ENCODE measurements around the gene POLR2J3. TPM values are rescaled to one million over a fixed set of nuclear protein-coding genes. Genes with fewer than 3 reads are reported as not detected.
"Not testable (repeated sequence)": the region's sequence is repeated elsewhere in the genome, so short reads cannot be mapped to it uniquely, and the experiment has no call there.

POLR2J3 gene
- total and polyA plus RNA-seq, 3 donors from 2014 or later, result 31.3 to 66.4 (median 45.5) TPM

DNA sequence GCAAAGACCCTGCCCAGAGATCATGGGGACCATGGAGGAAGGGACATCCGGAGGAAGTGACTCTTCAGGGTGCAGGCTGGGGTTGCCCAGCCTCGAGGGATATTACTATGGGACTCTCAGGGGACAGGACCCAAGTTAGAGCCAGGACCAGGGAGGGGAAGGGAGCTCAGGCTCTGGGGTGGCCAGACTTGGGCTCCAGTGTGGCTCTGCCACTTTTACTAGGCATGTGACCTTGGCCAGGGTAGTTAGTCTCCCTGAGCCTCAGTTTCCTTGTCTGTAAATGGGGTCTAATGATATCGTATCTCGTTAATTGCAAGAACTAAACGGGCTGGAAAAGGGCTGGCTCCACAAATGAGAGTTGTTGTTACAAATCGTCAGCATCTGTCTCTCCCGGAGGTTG lies 38.1 kb upstream of the POLR2J3 start:
- H3K27me3 ChIP-seq; H3K36me3 ChIP-seq (ENCODE audit: low read depth, missing control alignments); H3K4me3 ChIP-seq; intact Hi-C loops (cut with DNase I; ENCODE audit: low total_unique reads); H3K27ac ChIP-seq; H3K9me3 ChIP-seq; H3K4me1 ChIP-seq: not testable (repeated sequence)
- WGBS, 2 donors, result 39% methylated on average over 2 of the region's 7 CpGs; no CpG with 5 or more reads in 1 of the 2 donors
- peak; percentile 13 for DNase-seq

DNA sequence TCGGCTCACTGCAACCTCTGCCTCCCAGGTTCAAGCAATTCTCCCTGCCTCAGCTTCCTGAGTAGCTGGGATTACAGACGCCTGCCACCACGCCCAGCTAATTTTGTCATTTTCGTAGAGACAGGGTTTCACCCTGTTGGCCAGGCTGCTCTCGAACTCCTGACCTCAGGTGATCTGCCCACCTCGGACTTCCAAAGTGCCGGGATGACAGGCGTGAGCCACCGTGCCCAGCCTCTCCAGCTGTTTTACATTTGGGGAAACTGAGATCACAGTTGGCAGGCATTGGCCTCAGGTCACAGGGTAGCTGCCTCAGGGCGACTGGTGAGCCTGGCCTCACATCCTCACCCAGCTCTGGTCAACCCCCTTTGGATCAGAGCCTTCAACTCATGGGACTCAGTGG lies 37.4 kb upstream of the POLR2J3 start:
- H3K4me3 ChIP-seq; H3K27ac ChIP-seq; intact Hi-C loops (cut with DNase I; ENCODE audit: low total_unique reads); DNase-seq; H3K4me1 ChIP-seq; H3K36me3 ChIP-seq (ENCODE audit: low read depth, missing control alignments); H3K27me3 ChIP-seq; H3K9me3 ChIP-seq: not testable (repeated sequence)
- WGBS, 2 donors, result no CpG with 5 or more reads among the region's 10 CpGs

DNA sequence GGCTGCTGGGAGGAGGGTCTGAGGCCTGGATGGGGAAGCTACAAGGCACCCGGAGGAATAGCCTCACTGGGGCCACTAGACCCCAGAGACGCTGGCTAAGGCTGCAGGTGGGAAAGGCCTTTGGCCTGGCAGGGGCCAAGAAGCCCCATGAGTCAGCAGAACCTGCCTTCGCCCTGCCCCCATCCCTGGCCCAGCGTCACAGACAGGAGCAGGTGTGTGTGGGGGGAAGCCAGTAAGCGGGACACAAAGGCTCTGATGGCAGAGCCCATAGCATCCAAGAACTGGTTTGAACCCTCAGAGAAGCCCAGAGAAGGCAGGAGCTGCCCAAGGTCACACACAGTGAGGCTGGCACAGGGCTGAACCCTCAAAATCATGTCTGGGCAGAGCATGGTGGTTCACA lies 34.5 kb upstream of the POLR2J3 start:
- H3K27ac ChIP-seq; H3K36me3 ChIP-seq (ENCODE audit: low read depth, missing control alignments); H3K27me3 ChIP-seq; H3K9me3 ChIP-seq; intact Hi-C loops (cut with DNase I; ENCODE audit: low total_unique reads); H3K4me1 ChIP-seq; H3K4me3 ChIP-seq; DNase-seq: not testable (repeated sequence)
- no CpG with 5 or more reads among the region's 5 CpGs for WGBS, 2 donors

DNA sequence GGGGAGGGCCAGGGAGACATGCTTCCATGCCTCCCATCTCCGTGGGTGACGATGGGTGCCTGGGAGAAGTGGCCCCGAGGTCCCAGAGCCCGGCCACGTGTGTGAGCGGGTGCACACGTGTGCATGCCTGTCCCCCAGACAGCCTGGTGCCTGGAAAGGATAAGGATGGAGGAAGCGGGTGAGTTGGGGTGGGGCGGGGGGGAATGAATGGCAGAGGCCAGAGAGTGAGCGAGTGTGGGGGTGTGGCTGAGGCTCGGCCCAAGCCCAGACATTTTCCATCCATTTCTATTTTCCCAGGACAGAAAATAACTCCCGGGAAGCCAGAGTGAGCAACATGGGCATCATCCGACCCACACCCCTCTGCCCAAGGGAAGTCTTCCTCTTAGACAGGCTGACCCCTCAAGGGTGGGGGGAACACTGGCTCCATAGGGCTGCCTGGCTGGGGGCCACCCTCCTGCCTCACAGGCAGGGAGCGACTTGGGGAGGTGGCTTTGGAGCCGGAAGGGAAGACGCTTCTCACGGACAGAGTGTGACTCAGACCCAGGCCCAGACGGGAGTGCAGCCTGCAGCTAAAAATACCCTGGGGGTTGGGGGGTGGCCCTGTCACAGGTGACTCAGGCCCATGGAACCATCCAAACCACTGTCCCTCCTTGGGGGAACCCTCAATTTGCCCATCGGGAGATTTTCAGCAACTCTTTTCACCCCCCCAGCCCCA lies 32.2 kb upstream of the POLR2J3 start:
- H3K36me3 ChIP-seq (ENCODE audit: low read depth, missing control alignments); H3K27me3 ChIP-seq; H3K4me1 ChIP-seq; H3K4me3 ChIP-seq; H3K27ac ChIP-seq; intact Hi-C loops (cut with DNase I; ENCODE audit: low total_unique reads); DNase-seq; H3K9me3 ChIP-seq: not testable (repeated sequence)
- WGBS, 2 donors, result 80% methylated on average over 1 of the region's 19 CpGs; no CpG with 5 or more reads in 1 of the 2 donors

DNA sequence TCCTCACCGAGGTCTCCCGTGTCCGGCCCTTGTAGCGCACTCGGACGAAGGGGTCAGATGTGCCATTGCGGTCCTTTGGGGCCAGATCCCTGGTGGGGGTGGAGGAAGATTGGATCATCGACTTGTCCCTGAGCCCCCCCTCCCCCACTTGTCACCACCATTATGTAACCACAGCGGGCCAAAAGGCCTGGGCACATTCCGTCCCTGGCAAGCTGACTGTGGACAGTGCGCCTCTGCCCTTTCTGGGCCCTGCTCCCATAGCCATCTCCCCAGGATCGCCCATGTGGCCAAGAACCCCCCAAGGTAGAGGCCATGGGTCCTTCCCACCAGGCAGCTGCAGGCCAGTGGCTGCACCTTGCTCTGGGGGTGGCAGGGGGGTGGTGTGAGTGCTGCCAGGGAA lies 29.9 kb upstream of the POLR2J3 start:
- DNase-seq; H3K4me3 ChIP-seq; H3K27ac ChIP-seq; H3K9me3 ChIP-seq; intact Hi-C loops (cut with DNase I; ENCODE audit: low total_unique reads); H3K27me3 ChIP-seq; H3K4me1 ChIP-seq; H3K36me3 ChIP-seq (ENCODE audit: low read depth, missing control alignments): not testable (repeated sequence)
- no CpG with 5 or more reads among the region's 12 CpGs for WGBS, 2 donors

DNA sequence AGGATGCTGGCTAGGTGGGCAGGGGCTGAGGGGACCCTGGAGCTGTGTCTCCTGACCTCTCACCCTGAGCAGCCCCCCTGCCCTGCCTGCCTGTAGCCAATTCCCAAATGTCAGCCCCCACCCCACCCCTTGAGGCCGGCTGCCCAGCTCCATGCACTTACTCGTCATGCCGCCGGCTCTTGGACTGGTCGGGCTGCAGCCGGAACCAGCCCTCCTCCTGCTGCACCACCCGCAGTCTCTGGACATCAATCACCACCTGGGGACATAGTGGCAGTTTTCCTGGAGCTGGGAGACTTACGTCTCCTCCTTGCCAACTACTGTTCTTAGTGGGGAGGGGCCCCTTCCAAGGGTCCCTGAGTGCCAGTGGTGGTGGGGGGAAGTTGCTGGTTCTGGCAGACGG lies 27.3 kb upstream of the POLR2J3 start:
- DNase-seq; H3K4me1 ChIP-seq; H3K4me3 ChIP-seq; H3K9me3 ChIP-seq; H3K27me3 ChIP-seq; H3K27ac ChIP-seq; H3K36me3 ChIP-seq (ENCODE audit: low read depth, missing control alignments); intact Hi-C loops (cut with DNase I; ENCODE audit: low total_unique reads): not testable (repeated sequence)
- no CpG with 5 or more reads among the region's 9 CpGs for WGBS, 2 donors

DNA sequence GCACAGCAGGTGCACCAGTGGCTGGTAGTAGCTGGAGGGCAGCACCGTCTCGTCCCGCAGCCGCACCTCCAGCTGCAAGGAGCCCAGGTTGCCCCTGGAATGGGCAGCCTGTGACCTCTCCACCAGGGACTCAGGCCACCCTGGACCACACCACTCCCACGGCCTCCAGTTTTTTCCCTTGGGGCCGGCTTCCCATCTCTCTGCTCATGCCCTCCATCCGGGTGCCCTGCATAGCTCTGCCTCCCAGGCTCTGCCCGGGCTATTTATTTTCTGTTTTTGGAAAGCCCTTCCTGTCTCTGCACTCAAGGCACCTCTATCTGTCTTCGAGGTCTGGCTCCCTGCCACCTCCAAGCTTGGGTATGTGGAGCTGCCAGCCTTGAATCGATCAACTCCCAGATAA lies 23.7 kb upstream of the POLR2J3 start:
- H3K4me1 ChIP-seq; intact Hi-C loops (cut with DNase I; ENCODE audit: low total_unique reads); H3K27ac ChIP-seq; H3K9me3 ChIP-seq; H3K27me3 ChIP-seq; H3K36me3 ChIP-seq (ENCODE audit: low read depth, missing control alignments); DNase-seq; H3K4me3 ChIP-seq: not testable (repeated sequence)
- 66% methylated on average over 5 of the region's 10 CpGs; no CpG with 5 or more reads in 1 of the 2 donors for WGBS, 2 donors

DNA sequence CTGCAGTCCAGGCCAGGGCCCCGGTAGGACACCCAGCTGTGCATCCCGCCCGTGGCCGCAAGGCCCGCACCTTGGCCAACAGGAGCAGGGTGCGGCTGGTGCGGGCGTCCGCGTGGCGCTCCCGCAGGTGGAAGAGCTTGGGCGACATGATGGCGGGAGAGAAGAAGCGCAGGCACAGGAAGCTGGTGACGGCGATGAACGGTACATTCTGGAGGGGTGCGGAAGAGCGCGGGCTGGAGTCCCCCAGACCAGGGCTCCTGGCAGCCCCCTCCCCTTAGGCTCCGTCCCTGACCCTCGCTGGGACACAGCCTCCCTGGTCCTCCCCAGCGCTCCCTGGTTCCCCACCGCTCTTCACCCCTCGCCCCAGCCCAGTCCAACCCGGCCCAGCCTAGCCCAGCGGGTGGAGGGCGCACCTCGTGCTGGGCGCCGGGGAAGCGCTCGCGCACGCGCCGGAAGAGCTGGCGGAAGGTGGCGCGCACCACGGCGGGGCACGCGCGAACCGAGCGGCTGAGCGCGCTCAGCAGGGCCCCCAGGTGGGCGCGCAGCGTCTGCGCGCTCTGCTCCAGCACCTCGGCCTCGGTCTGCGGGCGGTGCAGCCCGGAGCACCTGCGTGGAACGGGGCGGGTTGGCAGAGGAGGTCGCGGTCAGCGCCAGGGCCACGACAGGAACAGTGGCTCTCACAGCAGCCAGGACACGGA lies 21.4 kb upstream of the POLR2J3 start:
- no CpG with 5 or more reads among the region's 68 CpGs for WGBS, 2 donors
- H3K27ac ChIP-seq; H3K4me3 ChIP-seq; H3K36me3 ChIP-seq (ENCODE audit: low read depth, missing control alignments); H3K27me3 ChIP-seq; H3K4me1 ChIP-seq; H3K9me3 ChIP-seq; DNase-seq; intact Hi-C loops (cut with DNase I; ENCODE audit: low total_unique reads): not testable (repeated sequence)

DNA sequence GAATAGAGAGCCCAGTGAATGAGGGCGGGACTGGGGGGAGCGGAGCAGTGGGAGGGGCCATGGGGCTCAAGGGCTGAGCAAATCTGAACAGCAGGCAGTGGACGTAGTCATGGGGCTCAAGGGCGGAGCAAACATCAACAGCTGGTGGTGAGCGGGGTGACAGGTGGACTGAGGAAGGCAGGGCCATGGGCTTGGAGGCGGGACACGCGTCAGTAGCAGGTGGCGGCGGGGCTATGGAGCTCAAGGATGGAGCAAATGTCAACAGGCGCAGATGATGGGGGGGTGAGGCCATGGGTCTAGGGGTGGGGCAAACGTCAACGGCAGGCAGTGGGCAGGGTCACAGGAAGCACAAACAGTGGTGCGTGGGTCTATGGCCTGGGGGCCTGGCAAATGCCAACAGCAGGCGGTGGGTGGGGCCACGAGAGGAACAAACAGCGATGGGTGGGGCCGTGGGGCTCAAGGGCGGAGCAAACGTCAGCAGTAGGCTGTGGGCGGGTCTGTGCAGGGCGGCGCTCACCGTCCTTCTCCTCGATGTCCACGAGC lies 20.2 kb upstream of the POLR2J3 start:
- DNase-seq; H3K36me3 ChIP-seq (ENCODE audit: low read depth, missing control alignments); intact Hi-C loops (cut with DNase I; ENCODE audit: low total_unique reads); H3K27ac ChIP-seq; H3K4me3 ChIP-seq; H3K27me3 ChIP-seq; H3K4me1 ChIP-seq; H3K9me3 ChIP-seq: not testable (repeated sequence)
- 29 to 55% methylated on average over 9 of the region's 26 CpGs for WGBS, 2 donors

DNA sequence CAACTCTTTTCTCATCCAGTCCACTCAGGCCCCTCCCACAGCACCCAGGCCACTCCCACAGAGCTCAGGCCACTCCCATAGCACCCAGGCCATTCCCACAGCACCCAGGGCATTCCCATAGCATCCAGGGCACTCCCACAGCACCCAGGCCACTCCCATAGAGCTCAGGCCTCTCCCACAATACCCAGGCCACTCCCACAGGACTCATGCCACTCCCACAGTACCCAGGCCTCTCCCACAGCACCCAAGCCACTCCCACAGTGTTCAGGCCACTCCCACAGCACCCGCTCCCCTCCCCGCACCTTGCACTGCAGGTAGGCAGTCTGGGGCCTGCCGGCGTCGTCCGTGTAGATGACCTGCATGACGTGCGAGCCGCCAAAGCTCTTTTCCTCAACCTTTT lies 17.5 kb upstream of the POLR2J3 start:
- H3K27me3 ChIP-seq; H3K36me3 ChIP-seq (ENCODE audit: low read depth, missing control alignments); H3K27ac ChIP-seq; DNase-seq; H3K9me3 ChIP-seq; intact Hi-C loops (cut with DNase I; ENCODE audit: low total_unique reads); H3K4me3 ChIP-seq; H3K4me1 ChIP-seq: not testable (repeated sequence)
- no CpG with 5 or more reads among the region's 9 CpGs for WGBS, 2 donors

DNA sequence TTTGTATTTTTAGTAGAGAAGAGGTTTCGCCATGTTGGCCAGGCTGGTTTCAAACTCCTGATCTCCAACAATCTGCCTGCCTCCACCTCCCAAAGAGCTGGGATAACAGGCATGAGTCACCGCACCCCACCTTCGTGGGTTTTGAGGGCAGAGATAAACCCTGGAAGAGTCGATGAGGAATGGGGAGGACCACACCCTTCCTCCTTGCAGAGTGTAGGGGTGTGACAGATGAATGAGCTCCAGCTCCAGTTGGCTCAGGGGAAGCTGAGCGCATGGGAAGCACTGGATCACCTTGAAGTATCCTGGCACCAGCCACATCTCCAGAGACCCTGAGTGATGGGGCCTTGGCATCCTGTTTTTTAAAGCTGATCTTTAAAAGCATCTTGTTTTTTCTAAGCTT lies 11.1 kb upstream of the POLR2J3 start:
- H3K27ac ChIP-seq; H3K4me1 ChIP-seq; DNase-seq; H3K4me3 ChIP-seq; H3K9me3 ChIP-seq; intact Hi-C loops (cut with DNase I; ENCODE audit: low total_unique reads); H3K36me3 ChIP-seq (ENCODE audit: low read depth, missing control alignments); H3K27me3 ChIP-seq: not testable (repeated sequence)
- no CpG with 5 or more reads among the region's 5 CpGs for WGBS, 2 donors

DNA sequence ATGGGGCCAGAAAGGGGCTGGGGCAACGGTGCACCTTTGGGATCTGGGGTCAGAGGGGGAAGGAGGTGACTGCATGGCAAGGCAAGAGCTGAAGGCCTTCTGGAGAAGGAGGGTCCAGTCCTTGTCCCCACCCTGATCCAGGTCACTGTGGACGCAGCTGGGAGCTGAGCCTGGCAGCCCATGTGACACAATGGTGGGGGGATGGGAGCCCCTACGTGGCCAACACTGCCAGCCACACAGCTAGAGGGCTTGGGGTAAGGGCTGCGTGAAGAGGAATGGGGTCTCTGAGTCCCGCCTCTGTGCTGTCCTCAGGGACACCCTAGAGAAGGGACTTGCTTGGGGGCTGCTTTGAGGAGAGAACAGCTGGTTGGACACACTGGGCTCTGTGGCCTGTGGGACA lies 9.3 kb upstream of the POLR2J3 start:
- no CpG with 5 or more reads among the region's 5 CpGs for WGBS, 2 donors
- H3K27ac ChIP-seq; H3K4me3 ChIP-seq; H3K36me3 ChIP-seq (ENCODE audit: low read depth, missing control alignments); H3K4me1 ChIP-seq; DNase-seq; intact Hi-C loops (cut with DNase I; ENCODE audit: low total_unique reads); H3K9me3 ChIP-seq; H3K27me3 ChIP-seq: not testable (repeated sequence)
